Measurements from ENCODE around the gene DGKD. TPM values are rescaled to one million over a fixed set of nuclear protein-coding genes. Genes with fewer than 3 reads are reported as not detected.

The DGKD gene, protein sequence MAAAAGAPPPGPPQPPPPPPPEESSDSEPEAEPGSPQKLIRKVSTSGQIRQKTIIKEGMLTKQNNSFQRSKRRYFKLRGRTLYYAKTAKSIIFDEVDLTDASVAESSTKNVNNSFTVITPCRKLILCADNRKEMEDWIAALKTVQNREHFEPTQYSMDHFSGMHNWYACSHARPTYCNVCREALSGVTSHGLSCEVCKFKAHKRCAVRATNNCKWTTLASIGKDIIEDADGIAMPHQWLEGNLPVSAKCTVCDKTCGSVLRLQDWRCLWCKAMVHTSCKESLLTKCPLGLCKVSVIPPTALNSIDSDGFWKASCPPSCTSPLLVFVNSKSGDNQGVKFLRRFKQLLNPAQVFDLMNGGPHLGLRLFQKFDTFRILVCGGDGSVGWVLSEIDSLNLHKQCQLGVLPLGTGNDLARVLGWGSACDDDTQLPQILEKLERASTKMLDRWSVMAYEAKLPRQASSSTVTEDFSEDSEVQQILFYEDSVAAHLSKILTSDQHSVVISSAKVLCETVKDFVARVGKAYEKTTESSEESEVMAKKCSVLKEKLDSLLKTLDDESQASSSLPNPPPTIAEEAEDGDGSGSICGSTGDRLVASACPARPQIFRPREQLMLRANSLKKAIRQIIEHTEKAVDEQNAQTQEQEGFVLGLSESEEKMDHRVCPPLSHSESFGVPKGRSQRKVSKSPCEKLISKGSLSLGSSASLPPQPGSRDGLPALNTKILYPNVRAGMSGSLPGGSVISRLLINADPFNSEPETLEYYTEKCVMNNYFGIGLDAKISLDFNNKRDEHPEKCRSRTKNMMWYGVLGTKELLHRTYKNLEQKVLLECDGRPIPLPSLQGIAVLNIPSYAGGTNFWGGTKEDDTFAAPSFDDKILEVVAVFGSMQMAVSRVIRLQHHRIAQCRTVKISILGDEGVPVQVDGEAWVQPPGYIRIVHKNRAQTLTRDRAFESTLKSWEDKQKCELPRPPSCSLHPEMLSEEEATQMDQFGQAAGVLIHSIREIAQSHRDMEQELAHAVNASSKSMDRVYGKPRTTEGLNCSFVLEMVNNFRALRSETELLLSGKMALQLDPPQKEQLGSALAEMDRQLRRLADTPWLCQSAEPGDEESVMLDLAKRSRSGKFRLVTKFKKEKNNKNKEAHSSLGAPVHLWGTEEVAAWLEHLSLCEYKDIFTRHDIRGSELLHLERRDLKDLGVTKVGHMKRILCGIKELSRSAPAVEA
- 9.2 and 15.1 TPM in 2 replicates for total RNA-seq

DNA sequence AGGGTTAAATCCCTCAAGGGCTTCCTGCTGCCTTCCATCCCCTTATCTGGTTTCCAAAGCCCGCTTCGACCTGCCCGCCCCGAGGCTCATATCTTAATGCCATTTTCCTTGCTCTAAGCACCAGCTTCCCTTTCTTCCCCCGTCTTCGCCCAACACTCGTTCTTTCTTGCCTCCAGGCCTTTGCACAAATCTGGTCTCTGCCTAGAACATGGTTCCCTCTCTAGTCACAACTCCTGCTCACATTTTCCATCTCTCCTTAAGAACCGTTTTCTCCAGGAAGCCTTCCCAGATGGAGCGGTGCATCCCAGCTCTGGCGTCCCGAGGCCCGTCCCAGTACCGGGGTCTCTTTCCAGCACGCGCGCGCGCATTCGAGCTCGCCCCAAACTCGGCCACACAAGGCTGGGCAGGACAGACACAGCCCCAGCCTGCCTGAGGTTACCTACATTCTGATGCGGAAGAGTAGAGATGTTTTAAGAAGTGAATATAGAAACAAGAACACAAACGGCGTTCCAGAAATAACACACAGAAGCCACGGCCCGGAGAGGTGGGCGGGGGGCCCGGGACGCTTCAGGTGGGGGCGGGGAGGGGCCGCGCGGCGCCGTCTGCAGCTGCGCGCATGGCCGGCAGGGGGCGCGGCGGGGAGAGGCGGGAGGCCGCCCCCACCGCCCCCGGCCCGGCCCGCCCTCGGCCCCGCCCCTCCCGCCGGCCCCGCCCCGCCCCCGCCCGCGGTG, at the start of gene DGKD:
Gene DGKD (plus strand): TSS at position 726 of the 731 bp plus-strand sequence. CDS start 25 bp downstream, outside the sequence.

DNA sequence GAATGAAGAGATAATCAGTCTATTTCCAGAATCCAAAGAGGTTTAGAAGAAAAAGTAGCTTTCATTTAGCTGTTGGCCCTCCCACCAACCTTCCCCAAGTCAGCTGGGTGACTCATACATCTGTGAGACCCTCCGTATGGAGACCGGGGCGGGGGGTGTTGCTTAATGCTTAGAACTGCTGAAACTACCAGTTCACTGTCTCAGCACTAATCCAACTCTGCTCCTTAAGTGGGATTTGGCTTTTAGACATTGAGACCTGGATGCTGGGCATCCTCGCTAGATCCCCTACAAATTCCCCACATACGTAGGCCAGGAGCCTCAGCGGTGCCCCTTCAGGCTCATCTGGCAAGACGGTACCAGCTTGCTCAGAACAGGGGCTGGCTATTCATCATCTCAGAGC, 46.7 kb upstream of the DGKD start, which contains the start of gene SAG:
Gene SAG (plus strand): TSS at position 252 of the 400 bp plus-strand sequence. CDS start 1,374 bp downstream, outside the sequence.

Small RNA genes within 50 kb of the gene (small RNA-seq; reads per million reads assigned to genes)
- not detected for gene RF00019

Other genes starting within 250 kb of the DGKD start
- 22.8 and 29.7 TPM in 2 replicates for gene ATG16L1, start 102.8 kb upstream of the DGKD start, total RNA-seq
- not detected in 2 replicates for gene SAG, start 46.7 kb upstream of the DGKD start, total RNA-seq
- gene USP40, start 212.3 kb downstream of the DGKD start, total RNA-seq: 22.0 and 28.2 TPM in 2 replicates

Measured in subcutaneous preadipocyte (primary cell).